CD4-positive, CD25-positive, alpha-beta regulatory T cell (primary cell): ENCODE measurements around the gene PKHD1. TPM values are rescaled to one million over a fixed set of nuclear protein-coding genes. Genes with fewer than 3 reads are reported as not detected.
"Not testable (repeated sequence)": the region's sequence is repeated elsewhere in the genome, so short reads cannot be mapped to it uniquely, and the experiment has no call there.

ENCODE experiments used
- ATAC-seq, 2 donors: fragments of 150-1000 bp; cut with Tn5 transposase; one replicate each; pipeline ENCODE4 v1.10.0; 2021; ENCODE audit warnings: low read depth in 2 of 2, moderate number of reproducible peaks in 2 of 2, moderate library complexity in 1 of 2
- DNase-seq, 3 donors: peaks; one replicate each; pipeline versions ENCODE4 v3.0.0 to v3.0.0-alpha.2; 2012 to 2022; ENCODE audit warnings: mixed read lengths in 1 of 3
- H3K27ac ChIP-seq: one replicate; pipeline ENCODE4 v1.7.0; 2013; ENCODE audit warnings: mild to moderate bottlenecking, low read length; ENCODE audit not compliant: insufficient read depth, poor library complexity, severe bottlenecking
- H3K27me3 ChIP-seq: one replicate; pipeline ENCODE4 v1.7.0; 2013; ENCODE audit warnings: low read length; ENCODE audit not compliant: control insufficient read depth, insufficient read depth
- H3K36me3 ChIP-seq: one replicate; pipeline ENCODE4 v1.7.0; 2013; ENCODE audit warnings: mild to moderate bottlenecking, low read length, moderate library complexity; ENCODE audit not compliant: control insufficient read depth, insufficient read depth
- H3K4me1 ChIP-seq: 2 replicates; pipeline ENCODE4 v1.7.0; 2013; ENCODE audit warnings: mild to moderate bottlenecking, low read length; ENCODE audit not compliant: insufficient read depth, control insufficient read depth, poor library complexity, severe bottlenecking
- H3K4me3 ChIP-seq: one replicate; pipeline ENCODE4 v1.7.0; 2013; ENCODE audit warnings: low read depth, mild to moderate bottlenecking, low read length, moderate library complexity
- H3K9me3 ChIP-seq, 2 experiments: 1 replicate in 1 of 2; 2 replicates in 1 of 2; pipeline ENCODE4 v1.7.0; 2013; ENCODE audit warnings: low read length in 2 of 2, mild to moderate bottlenecking in 1 of 2, moderate library complexity in 1 of 2; ENCODE audit not compliant: control insufficient read depth in 2 of 2
- H3K27ac Mint-ChIP-seq, 3 donors: one replicate each; pipeline ENCODE4 v1.8.0; 2020 to 2022; ENCODE audit warnings: mild to moderate bottlenecking in 3 of 3, mixed read lengths in 3 of 3, moderate library complexity in 2 of 3
- H3K27me3 Mint-ChIP-seq: one replicate; pipeline ENCODE4 v1.8.0; 2022; ENCODE audit warnings: mild to moderate bottlenecking, mixed read lengths
- H3K36me3 Mint-ChIP-seq: one replicate; pipeline ENCODE4 v1.8.0; 2020; ENCODE audit warnings: mixed read lengths
- H3K4me1 Mint-ChIP-seq, 4 donors: one replicate each; pipeline ENCODE4 v1.8.0; 2020 to 2022; ENCODE audit warnings: mixed read lengths in 4 of 4, mild to moderate bottlenecking in 1 of 4
- H3K4me3 Mint-ChIP-seq, 4 donors: one replicate each; pipeline ENCODE4 v1.8.0; 2020 to 2022; ENCODE audit warnings: mild to moderate bottlenecking in 4 of 4, mixed read lengths in 4 of 4, moderate library complexity in 3 of 4
- H3K9me3 Mint-ChIP-seq, 7 donors: one replicate each; pipeline ENCODE4 v1.8.0; 2020 to 2022; ENCODE audit warnings: mixed read lengths in 7 of 7, mild to moderate bottlenecking in 3 of 7, moderate library complexity in 2 of 7
- polyA plus RNA-seq, 4 donors: library from polyadenylated mRNA; unstranded; fragments of 300-500 nt; fragmentation: Illumina TruSeq; gene quantifications; one replicate each; pipeline ENCODE4 v1.2.3, GENCODE V29; 2021
- total RNA-seq: library from RNA; stranded (reverse); gene quantifications from one replicate; pipeline ENCODE4 v1.2.3, GENCODE V29; 2022

Gene PKHD1
- total and polyA plus RNA-seq, 5 donors from 2014 or later, result 0.02 TPM; not detected in 4

GRCh38 chr6:51918347-51918746, 169.1 kb downstream of the PKHD1 start:
- Mint-ChIP-seq H3K9me3 (peaks cover 0 to 10% (median 3%) of the 10 kb centered on the region in 7 donors), H3K27ac (peak overlapping the region in 1 of 3 donors; percentile 72)
- not testable (repeated sequence) for H3K27me3 Mint-ChIP-seq, H3K4me3 ChIP-seq, H3K9me3 ChIP-seq, H3K4me1 ChIP-seq, H3K36me3 Mint-ChIP-seq, H3K27ac ChIP-seq, H3K36me3 ChIP-seq, ATAC-seq, H3K4me1 Mint-ChIP-seq, DNase-seq, H3K27me3 ChIP-seq, H3K4me3 Mint-ChIP-seq

DNA sequence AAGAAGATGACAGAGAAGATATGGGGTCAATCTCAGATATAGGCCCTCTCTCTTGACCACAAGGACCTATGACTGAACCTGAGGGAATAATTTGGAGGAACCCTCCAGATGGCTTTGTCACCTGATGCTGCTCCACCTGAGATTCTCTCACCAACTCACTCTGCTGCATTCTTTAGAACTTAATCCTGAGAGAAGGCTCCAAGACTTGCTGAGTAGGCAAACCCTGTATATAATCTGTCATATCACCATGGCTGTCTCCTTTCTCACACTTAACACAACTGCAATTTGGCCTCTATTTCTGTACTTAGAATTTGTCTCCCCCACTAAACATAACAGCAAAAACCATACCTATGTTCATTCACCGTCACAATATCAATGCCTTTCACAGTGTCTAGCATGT, 172.3 kb downstream of the PKHD1 start:
- Histone ChIP-seq H3K4me3 (no peak overlapping the region), H3K36me3 (no peaks in the 10 kb centered on the region), H3K27me3 (no peaks in the 10 kb centered on the region), H3K4me1 (no peaks in the 10 kb centered on the region), H3K27ac (no peak overlapping the region), H3K9me3 (no peaks in the 10 kb centered on the region)
- no peak for ATAC-seq
- Mint-ChIP-seq H3K4me1 (no peaks in the 10 kb centered on the region), H3K27ac (no peak overlapping the region), H3K4me3 (no peak overlapping the region), H3K9me3 (peaks cover 0 to 11% (median 4%) of the 10 kb centered on the region in 7 donors), H3K36me3 (no peaks in the 10 kb centered on the region), H3K27me3 (no peaks in the 10 kb centered on the region)
- no peak for DNase-seq

DNA sequence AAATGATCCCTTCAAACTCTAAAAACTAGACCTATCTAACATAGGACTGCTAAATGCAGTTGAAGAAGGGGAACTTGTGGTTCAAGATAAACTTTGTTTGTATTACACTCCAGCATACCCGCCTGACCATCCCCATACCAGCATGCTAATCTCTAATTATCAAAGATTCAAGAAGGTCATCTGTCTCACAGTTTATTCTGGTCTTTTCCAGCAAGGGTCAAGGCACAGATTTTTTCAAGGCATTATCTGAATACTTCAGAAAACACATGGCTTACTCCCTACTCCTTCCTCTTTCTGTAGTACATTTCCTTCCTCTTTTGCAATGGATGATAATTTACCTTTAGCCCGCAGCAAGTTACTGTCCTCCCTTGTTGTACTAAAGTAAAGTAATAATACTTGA, 174.1 kb downstream of the PKHD1 start:
- Histone ChIP-seq H3K27me3 (no peaks in the 10 kb centered on the region), H3K9me3 (no peaks in the 10 kb centered on the region), H3K27ac (no peak overlapping the region), H3K4me1 (no peaks in the 10 kb centered on the region), H3K4me3 (no peak overlapping the region), H3K36me3 (no peaks in the 10 kb centered on the region)
- DNase-seq (no peak), ATAC-seq (no peak)
- H3K4me3 Mint-ChIP-seq, result no peak overlapping the region
- peaks cover 0 to 6% (median under 1%) of the 10 kb centered on the region in 7 donors for H3K9me3 Mint-ChIP-seq
- no peaks in the 10 kb centered on the region for H3K4me1 Mint-ChIP-seq
- peaks cover 1% of the 10 kb centered on the region for H3K27me3 Mint-ChIP-seq
- no peak overlapping the region for H3K27ac Mint-ChIP-seq
- H3K36me3 Mint-ChIP-seq, result no peaks in the 10 kb centered on the region

DNA sequence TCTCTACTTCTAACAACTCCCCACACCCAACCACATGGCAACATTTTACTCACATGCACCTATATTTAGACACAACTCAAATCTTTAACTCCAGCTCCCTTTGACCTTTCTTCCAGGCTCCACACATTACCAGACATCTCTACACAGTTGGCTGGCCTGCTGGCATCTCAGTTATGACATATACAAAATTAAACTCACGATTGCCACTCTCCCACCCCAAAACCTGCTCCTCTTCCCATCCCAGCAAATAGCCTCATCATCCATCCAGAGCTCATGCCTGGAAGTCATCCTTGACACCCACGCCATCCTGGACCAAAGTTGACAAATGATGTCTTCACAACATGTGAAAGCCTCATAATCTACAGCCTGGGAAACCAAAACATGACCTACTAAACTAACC, 176.6 kb downstream of the PKHD1 start:
- Histone ChIP-seq H3K27me3 (no peaks in the 10 kb centered on the region), H3K9me3 (no peaks in the 10 kb centered on the region), H3K4me1 (no peaks in the 10 kb centered on the region), H3K4me3 (no peak overlapping the region), H3K36me3 (no peaks in the 10 kb centered on the region), H3K27ac (no peak overlapping the region)
- H3K9me3 Mint-ChIP-seq, result peaks cover 0 to 7% (median 0%) of the 10 kb centered on the region in 7 donors
- DNase-seq, result no peak
- no peak overlapping the region for H3K27ac Mint-ChIP-seq
- peaks cover 11% of the 10 kb centered on the region for H3K27me3 Mint-ChIP-seq
- no peaks in the 10 kb centered on the region for H3K36me3 Mint-ChIP-seq
- ATAC-seq, result no peak
- H3K4me1 Mint-ChIP-seq, result no peaks in the 10 kb centered on the region
- H3K4me3 Mint-ChIP-seq, result no peak overlapping the region

- Mint-ChIP-seq H3K36me3 (no peaks in the 10 kb centered on the region), H3K27ac (no peak overlapping the region), H3K4me1 (no peaks in the 10 kb centered on the region), H3K27me3 (peaks cover 11% of the 10 kb centered on the region), H3K4me3 (no peak overlapping the region), H3K9me3 (peaks cover 0 to 10% (median 0%) of the 10 kb centered on the region in 7 donors)
- no peak for ATAC-seq
- no peaks in the 10 kb centered on the region for H3K9me3 ChIP-seq
- H3K4me1 ChIP-seq, result no peaks in the 10 kb centered on the region
- no peak for DNase-seq
- no peaks in the 10 kb centered on the region for H3K36me3 ChIP-seq
- no peak overlapping the region for H3K4me3 ChIP-seq
- H3K27ac ChIP-seq, result no peak overlapping the region
- no peaks in the 10 kb centered on the region for H3K27me3 ChIP-seq
Measured at GRCh38 chr6:51908243-51908642, 179.2 kb downstream of the PKHD1 start.

DNA sequence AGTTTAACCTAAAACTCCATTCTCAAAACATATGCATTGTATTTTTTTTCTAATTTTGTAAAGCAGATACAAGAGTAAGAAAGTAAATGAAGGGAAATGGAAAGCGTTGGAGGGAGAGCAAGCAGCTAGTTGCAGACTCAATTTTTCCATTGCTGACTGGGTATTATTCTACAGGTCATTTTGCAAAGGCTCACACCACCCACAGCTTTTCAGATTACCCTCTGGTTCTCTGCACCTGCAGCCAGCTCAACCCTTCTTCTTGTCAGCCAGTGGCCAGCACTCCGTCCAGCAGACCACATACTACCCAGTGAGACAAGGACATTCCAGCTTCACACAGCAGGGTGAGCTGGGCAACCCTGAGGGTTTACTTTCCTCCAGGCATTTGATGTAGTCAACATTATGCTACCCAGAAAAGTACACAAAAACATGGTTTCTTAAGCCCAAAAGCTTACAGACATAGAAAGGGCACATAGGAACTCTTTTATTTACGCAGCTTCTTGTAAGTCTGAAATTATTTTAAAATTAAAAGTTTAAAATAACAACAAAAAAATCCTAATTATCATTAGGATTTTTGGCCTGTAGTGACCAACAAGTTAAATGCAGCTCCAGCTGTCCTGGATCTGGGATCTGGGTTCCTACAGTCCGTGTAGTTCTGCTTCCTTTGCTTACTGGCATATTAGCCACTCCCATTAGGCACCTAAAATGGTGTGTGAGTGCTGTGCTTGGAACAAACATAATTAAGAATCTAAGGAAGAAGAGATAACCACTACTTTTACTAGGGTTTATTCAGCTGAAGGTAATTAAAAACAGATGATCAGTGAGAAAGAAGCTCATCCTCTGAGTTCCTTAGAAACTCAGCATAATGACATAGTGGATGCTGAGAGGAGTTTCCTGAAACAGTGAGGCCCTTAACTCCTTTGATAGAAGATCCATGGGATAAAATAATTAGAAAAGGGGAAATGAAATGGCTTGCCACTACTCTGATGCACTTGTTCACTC, 185.3 kb downstream of the PKHD1 start:
- Histone ChIP-seq H3K27me3 (no peaks in the 10 kb centered on the region), H3K27ac (no peak overlapping the region), H3K4me1 (no peaks in the 10 kb centered on the region), H3K36me3 (no peaks in the 10 kb centered on the region), H3K4me3 (no peak overlapping the region), H3K9me3 (no peaks in the 10 kb centered on the region)
- H3K9me3 Mint-ChIP-seq, result peaks cover 0 to 4% (median 0%) of the 10 kb centered on the region in 7 donors
- no peaks in the 10 kb centered on the region for H3K4me1 Mint-ChIP-seq
- no peaks in the 10 kb centered on the region for H3K36me3 Mint-ChIP-seq
- peaks cover under 1% of the 10 kb centered on the region for H3K27me3 Mint-ChIP-seq
- DNase-seq (no peak), ATAC-seq (no peak)
- no peak overlapping the region for H3K4me3 Mint-ChIP-seq
- no peak overlapping the region for H3K27ac Mint-ChIP-seq

GRCh38 chr6:51893366-51893765, 194.0 kb downstream of the PKHD1 start:
- H3K27me3 ChIP-seq, result peaks cover 2% of the 10 kb centered on the region

GRCh38 chr6:51892750-51893149, 194.7 kb downstream of the PKHD1 start:
- H3K36me3 ChIP-seq, result no peaks in the 10 kb centered on the region
- Mint-ChIP-seq H3K36me3 (no peaks in the 10 kb centered on the region), H3K27ac (no peak overlapping the region), H3K4me1 (no peaks in the 10 kb centered on the region), H3K4me3 (no peak overlapping the region), H3K9me3 (peaks cover 0 to 4% (median 0%) of the 10 kb centered on the region in 7 donors), H3K27me3 (no peaks in the 10 kb centered on the region)
- no peak overlapping the region for H3K4me3 ChIP-seq
- H3K4me1 ChIP-seq, result no peaks in the 10 kb centered on the region
- H3K9me3 ChIP-seq, result no peaks in the 10 kb centered on the region
- DNase-seq (no peak), ATAC-seq (no peak)
- peaks cover 2% of the 10 kb centered on the region for H3K27me3 ChIP-seq
- H3K27ac ChIP-seq, result no peak overlapping the region

More at GRCh38 chr6:51893366-51893765, 194.0 kb downstream of the PKHD1 start:
- Mint-ChIP-seq H3K36me3 (no peaks in the 10 kb centered on the region), H3K27me3 (no peaks in the 10 kb centered on the region), H3K27ac (no peak overlapping the region), H3K9me3 (peaks cover 0 to 4% (median 0%) of the 10 kb centered on the region in 7 donors), H3K4me3 (no peak overlapping the region), H3K4me1 (no peaks in the 10 kb centered on the region)
- DNase-seq (no peak), ATAC-seq (no peak)
- H3K9me3 ChIP-seq, result no peaks in the 10 kb centered on the region
- no peaks in the 10 kb centered on the region for H3K4me1 ChIP-seq
- no peak overlapping the region for H3K4me3 ChIP-seq
- no peaks in the 10 kb centered on the region for H3K36me3 ChIP-seq
- H3K27ac ChIP-seq, result no peak overlapping the region
